ENCODE results near the gene CTSS.

- TF ChIP-seq CTCF (IDR thresholded peaks at IDR 0.05) (no peak), POLR2A (IDR thresholded peaks at IDR 0.05) (no peak)
These were observed 45.5 kb downstream of the CTSS start for GRCh38 chr1:150720098-150720497.
